Medulla oblongata (tissue), 1 donor: Measurements from ENCODE around the gene CPLANE1.

Experiments used
- DNase-seq: peaks from one replicate; pipeline ENCODE4 v3.0.0-alpha.2; 2015; ENCODE audit errors: extremely low spot score

Gene CPLANE1

DNA sequence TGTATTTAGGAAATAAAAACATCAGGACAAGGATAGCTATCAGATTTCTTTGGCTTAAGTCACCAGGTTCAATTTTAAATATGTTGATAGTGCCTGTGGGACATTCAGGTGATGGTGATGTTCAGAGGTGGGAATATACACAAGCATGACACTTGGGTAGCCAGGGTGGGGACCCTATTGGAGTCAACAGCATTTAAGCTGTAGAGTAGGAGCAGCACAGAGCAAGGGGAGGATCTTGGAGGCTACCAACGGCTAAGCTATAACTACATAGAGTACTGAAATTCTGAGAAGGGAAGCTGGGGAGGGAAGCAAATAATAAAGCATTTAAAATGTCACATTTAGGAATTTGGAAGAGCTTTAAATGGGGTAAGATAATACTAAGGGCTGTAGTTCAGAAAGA is 177.7 kb downstream of the CPLANE1 start:
- DNase-seq, result no peak

DNA sequence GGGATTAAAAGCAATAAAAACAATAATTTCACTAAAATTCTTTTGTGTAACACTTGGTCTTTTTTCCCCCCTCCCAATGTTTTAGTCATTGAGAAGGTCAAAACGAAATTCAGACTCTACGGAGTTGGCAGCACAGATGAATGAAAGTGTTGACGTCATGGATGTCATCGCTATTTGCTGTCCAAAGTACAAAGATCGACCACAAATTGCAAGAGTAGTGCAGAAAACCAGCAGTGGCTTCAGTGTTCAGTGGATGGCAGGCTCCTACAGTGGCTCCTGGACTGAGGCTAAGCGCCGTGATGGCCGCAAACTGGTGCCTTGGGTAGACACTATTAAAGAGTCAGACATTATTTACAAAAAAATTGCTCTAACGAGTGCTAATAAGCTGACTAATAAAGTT is 184.7 kb downstream of the CPLANE1 start:
- no peak for DNase-seq

DNA sequence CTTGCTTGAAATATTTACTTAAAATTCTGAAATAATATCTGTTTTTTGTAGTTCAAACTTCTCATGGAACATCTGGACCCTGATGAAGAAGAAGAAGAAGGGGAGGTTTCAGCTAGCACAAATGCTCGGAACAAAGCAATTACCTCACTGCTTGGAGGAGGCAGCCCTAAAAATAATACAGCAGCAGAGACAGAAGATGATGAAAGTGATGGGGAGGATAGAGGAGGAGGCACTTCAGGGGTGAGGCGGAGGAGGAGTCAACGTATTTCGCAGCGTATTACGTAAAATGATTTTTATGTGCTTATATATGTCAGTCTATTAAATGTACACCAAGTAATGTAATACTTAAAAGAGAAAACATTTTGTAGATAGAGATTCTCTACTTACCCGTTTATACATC is 185.4 kb downstream of the CPLANE1 start:
- no peak for DNase-seq

DNA sequence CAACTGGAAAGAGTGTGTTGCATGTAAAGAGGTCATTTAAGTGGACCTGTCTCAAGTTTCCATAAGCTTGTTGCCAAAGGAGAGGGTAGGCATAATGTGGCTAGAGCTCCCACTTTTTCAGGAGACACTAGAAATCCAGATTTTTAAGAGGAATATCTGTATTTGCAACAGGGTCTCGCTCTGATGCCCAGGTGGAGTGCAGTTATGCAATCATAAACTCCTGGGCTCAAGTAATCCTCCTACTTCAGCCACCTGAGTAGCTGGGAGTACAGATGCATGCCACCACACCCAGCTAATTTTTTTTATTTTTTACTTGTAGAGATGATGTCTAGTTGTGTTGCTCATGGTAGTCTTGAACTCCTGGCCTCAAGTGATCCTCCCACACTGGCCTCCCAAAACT is 189.1 kb downstream of the CPLANE1 start:
- no peak for DNase-seq

DNA sequence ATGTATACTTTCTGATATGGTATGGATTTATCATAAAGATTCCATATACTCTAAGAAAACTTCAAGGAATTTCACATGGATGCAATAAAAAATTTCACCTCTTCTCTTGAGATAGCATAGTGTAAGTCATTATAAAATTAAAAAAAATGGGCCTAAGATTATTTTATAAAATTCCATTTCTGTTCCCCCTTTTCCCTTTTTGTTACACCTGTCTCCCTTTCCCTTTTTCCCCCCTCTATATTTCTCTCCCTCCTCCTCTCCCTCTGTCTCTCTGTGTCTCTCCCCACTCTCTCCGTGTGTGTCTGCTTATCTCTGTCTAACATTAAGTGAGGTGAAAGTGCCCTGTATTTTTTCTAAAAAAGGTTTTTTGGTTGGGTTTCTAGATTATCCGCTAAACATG is 192.4 kb downstream of the CPLANE1 start:
- no peak for DNase-seq
